ENCODE measurements around the gene TLE2.

The TLE2 gene

DNA sequence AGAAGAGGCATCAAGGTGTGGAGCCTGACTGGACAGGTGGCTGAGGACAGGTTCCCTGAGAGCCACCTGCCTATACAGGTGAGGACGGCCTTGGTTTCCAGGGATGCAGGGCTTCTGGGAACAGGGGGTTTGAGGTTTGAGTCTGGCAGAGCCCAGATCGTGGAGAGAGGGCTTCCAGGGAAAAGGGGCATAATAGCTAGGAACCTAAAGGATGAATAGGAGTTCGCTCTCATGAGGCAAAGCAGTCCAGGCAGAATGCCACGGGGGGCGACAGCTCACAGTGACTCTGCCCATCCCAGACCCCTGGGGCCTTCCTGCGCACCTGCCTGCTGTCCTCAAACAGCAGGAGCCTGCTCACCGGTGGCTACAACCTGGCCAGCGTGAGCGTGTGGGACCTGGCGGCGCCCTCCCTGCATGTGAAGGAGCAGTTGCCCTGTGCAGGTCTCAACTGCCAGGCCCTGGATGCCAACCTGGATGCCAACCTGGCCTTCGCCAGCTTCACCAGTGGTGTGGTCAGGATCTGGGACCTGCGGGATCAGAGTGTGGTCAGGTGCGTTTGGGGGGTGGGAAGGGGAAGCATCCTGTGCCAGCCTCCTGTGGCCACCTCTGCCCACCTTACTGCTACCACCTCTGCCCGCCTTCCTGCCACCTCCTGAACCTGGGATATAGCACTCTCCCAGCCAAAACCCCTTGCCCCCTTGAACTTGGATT, 39.7 kb downstream of the TLE2 start:
- TF ChIP-seq, protein P1, sequence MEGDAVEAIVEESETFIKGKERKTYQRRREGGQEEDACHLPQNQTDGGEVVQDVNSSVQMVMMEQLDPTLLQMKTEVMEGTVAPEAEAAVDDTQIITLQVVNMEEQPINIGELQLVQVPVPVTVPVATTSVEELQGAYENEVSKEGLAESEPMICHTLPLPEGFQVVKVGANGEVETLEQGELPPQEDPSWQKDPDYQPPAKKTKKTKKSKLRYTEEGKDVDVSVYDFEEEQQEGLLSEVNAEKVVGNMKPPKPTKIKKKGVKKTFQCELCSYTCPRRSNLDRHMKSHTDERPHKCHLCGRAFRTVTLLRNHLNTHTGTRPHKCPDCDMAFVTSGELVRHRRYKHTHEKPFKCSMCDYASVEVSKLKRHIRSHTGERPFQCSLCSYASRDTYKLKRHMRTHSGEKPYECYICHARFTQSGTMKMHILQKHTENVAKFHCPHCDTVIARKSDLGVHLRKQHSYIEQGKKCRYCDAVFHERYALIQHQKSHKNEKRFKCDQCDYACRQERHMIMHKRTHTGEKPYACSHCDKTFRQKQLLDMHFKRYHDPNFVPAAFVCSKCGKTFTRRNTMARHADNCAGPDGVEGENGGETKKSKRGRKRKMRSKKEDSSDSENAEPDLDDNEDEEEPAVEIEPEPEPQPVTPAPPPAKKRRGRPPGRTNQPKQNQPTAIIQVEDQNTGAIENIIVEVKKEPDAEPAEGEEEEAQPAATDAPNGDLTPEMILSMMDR (IDR thresholded peaks at IDR 0.05; ENCODE audit: low read depth, low read length): no peak
- TF ChIP-seq EZH2phosphoT487 (IDR thresholded peaks at IDR 0.05; ENCODE audit: low read depth): no peak
- Histone ChIP-seq H3K4me1 (ENCODE audit: low read length) (no peaks in the 10 kb centered on the region), H3K79me2 (ENCODE audit: low read length) (no peaks in the 10 kb centered on the region), H3K4me2 (ENCODE audit: low read length) (no peak overlapping the region), H3K9ac (ENCODE audit: low read length) (no peak overlapping the region), H3K27me3 (ENCODE audit: low read depth, low read length) (no peaks in the 10 kb centered on the region), H3K36me3 (replicated peaks; ENCODE audit: low read depth, low read length) (no peaks in the 10 kb centered on the region), H4K20me1 (ENCODE audit: insufficient read depth, low read length) (no peaks in the 10 kb centered on the region), H3K27ac (ENCODE audit: low read length) (no peak overlapping the region), H2AFZ (ENCODE audit: low read depth, low read length) (no peak overlapping the region), H3K9me3 (ENCODE audit: insufficient read depth, low read length) (no peaks in the 10 kb centered on the region), H3K4me3 (ENCODE audit: low read length) (no peak overlapping the region)

DNA sequence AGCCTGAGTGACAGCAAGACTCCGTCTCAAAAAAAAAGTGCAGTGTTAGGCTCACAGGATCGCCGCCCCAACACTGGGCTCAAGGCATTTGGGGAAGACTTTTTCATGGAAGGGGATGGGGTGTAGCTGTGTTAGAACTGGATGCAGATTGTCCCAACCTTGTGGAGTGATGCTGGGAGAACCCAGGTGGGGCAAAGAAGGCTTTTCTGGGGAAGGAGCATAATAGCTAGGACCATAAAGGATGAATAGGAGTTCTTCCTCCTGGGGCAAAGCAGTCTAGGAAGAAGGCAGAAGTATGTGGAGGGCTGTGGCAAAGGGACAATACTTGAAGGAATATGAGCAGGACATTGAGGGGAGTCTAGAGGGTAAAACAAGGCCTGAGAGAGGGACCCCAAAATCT, 40.5 kb downstream of the TLE2 start:
- Histone ChIP-seq H3K36me3 (replicated peaks; ENCODE audit: low read depth, low read length) (no peaks in the 10 kb centered on the region), H3K9ac (ENCODE audit: low read length) (no peak overlapping the region), H3K27me3 (ENCODE audit: low read depth, low read length) (no peaks in the 10 kb centered on the region), H4K20me1 (ENCODE audit: insufficient read depth, low read length) (no peaks in the 10 kb centered on the region), H3K9me3 (ENCODE audit: insufficient read depth, low read length) (no peaks in the 10 kb centered on the region), H3K4me1 (ENCODE audit: low read length) (no peaks in the 10 kb centered on the region), H3K4me3 (ENCODE audit: low read length) (no peak overlapping the region), H3K4me2 (ENCODE audit: low read length) (no peak overlapping the region), H3K27ac (ENCODE audit: low read length) (no peak overlapping the region), H3K79me2 (ENCODE audit: low read length) (no peaks in the 10 kb centered on the region), H2AFZ (ENCODE audit: low read depth, low read length) (no peak overlapping the region)
- no peak for TF ChIP-seq EZH2phosphoT487 (IDR thresholded peaks at IDR 0.05; ENCODE audit: low read depth)
- TF ChIP-seq, protein P1 (IDR thresholded peaks at IDR 0.05; ENCODE audit: low read depth, low read length): no peak

DNA sequence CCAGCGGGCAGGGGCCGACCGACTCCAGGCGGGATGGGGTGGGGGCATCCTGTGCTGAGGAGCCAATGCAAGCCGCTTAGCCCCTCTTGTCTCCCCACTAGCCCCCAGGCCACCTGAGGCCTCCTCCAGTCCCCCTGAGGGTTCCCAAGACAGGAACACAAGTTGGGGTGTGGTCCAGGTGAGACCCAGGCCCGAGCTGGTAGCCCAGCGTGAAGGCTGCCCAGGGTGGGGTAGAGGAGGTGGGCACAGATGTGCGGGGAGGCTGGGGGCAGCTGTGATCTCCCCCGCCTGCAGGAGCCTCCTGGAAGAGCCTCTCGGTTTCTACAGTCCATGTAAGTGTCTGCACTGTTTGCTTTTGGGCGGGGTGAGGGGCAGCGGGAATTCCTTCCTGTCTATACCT, 41.3 kb downstream of the TLE2 start:
- H3K4me2 ChIP-seq (ENCODE audit: low read length): no peak overlapping the region

DNA sequence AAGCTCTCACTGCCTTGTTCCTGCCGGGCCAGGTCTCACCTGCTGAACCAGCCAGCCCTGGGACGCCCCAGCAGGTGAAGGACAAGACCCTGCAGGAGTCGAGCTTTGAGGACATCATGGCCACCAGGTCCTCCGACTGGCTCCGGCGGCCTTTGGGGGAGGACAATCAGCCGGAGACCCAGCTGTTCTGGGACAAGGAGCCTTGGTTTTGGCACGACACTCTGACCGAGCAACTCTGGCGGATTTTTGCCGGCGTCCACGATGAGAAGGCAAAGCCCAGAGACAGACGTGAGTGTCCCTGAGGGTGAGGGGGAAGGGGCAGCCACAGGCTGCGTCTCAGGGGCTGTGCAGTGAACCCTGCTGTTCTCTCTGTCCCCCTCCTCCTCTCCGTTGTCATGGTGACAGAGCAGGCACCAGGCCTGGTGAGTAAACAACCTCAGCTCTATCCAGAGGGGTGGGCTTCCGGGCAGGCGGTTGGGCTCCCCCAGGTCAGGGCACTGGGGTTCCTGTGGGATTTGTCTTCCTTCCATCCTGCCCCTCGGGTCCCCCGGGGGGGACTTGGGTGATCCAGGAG, 42.0 kb downstream of the TLE2 start:
- Histone ChIP-seq H3K36me3 (replicated peaks; ENCODE audit: low read depth, low read length) (no peaks in the 10 kb centered on the region), H3K9me3 (ENCODE audit: insufficient read depth, low read length) (no peaks in the 10 kb centered on the region), H3K27ac (ENCODE audit: low read length) (no peak overlapping the region), H3K4me3 (ENCODE audit: low read length) (no peak overlapping the region), H3K4me2 (ENCODE audit: low read length) (no peak overlapping the region), H2AFZ (ENCODE audit: low read depth, low read length) (no peak overlapping the region), H3K9ac (ENCODE audit: low read length) (no peak overlapping the region), H3K79me2 (ENCODE audit: low read length) (no peaks in the 10 kb centered on the region), H3K4me1 (ENCODE audit: low read length) (no peaks in the 10 kb centered on the region), H4K20me1 (ENCODE audit: insufficient read depth, low read length) (no peaks in the 10 kb centered on the region), H3K27me3 (ENCODE audit: low read depth, low read length) (no peaks in the 10 kb centered on the region)
- no peak for TF ChIP-seq EZH2phosphoT487 (IDR thresholded peaks at IDR 0.05; ENCODE audit: low read depth)
- TF ChIP-seq, protein P1 (IDR thresholded peaks at IDR 0.05; ENCODE audit: low read depth, low read length): no peak

More for the DNA sequence above, 41.3 kb downstream of the TLE2 start:
- no peaks in the 10 kb centered on the region for H4K20me1 ChIP-seq (ENCODE audit: insufficient read depth, low read length)
- no peak overlapping the region for H2AFZ ChIP-seq (ENCODE audit: low read depth, low read length)
- no peaks in the 10 kb centered on the region for H3K79me2 ChIP-seq (ENCODE audit: low read length)
- no peaks in the 10 kb centered on the region for H3K4me1 ChIP-seq (ENCODE audit: low read length)
- no peak overlapping the region for H3K9ac ChIP-seq (ENCODE audit: low read length)
- H3K36me3 ChIP-seq (replicated peaks; ENCODE audit: low read depth, low read length): no peaks in the 10 kb centered on the region
- TF ChIP-seq, protein P1 (IDR thresholded peaks at IDR 0.05; ENCODE audit: low read depth, low read length): no peak
- no peak for TF ChIP-seq EZH2phosphoT487 (IDR thresholded peaks at IDR 0.05; ENCODE audit: low read depth)
- no peak overlapping the region for H3K4me3 ChIP-seq (ENCODE audit: low read length)
- no peak overlapping the region for H3K27ac ChIP-seq (ENCODE audit: low read length)
- H3K27me3 ChIP-seq (ENCODE audit: low read depth, low read length): no peaks in the 10 kb centered on the region
- H3K9me3 ChIP-seq (ENCODE audit: insufficient read depth, low read length): no peaks in the 10 kb centered on the region

Measured in OCI-LY3 (cell line).